HK-2 (cell line): Measurements from ENCODE around the gene CCDC69.
"Not testable (repeated sequence)": the region's sequence is repeated elsewhere in the genome, so short reads cannot be mapped to it uniquely, and the experiment has no call there.

Experiments used
- DNase-seq: peaks from one replicate; pipeline ENCODE4 v3.0.0-alpha.2; 2018; ENCODE audit not compliant: unreplicated experiment

Gene CCDC69, protein sequence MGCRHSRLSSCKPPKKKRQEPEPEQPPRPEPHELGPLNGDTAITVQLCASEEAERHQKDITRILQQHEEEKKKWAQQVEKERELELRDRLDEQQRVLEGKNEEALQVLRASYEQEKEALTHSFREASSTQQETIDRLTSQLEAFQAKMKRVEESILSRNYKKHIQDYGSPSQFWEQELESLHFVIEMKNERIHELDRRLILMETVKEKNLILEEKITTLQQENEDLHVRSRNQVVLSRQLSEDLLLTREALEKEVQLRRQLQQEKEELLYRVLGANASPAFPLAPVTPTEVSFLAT

DNA sequence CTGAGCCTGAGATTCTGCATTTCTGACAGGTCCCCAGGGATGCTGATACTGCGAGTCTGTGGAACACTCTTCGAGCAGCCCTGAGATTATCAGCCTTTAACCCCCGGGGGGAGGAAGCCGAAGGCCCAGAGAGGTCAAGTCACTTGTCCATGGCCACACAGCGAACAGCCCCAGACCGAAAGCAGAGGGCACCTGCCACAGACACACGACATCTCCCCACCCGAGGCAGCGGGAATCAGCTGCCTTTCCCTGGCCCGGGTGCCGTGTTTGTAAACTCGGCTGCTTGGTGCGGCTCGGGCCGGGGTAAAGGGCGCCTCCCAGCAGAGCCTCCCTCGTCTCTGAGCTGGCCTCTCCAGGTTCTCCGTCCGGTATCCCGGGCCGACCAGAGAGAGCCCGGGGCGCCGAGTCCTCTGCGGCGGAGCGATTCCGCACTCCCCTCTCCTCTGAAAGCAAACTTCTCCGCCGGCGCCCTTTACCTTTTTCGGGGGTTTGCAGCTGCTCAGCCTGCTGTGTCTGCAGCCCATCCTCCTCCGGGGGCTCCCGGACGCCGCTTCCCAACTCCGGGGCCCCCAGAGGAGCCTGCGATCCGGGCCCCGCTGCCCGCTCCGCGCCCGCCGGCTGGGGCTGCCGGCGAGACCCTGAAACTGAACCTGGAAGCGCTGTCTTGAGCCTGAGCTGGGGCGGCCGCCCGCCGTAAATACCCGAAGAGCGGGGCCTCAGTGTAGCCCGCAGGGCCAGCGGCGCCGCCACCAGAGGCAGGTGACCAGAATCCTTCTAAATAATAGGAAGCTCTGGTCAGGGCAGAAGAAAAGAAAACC, at the start of gene CCDC69:
TSS of gene CCDC69 (minus strand) at position 646 of the 818 bp plus-strand sequence. CDS start at position 524, 122 bp downstream.
- DNase-seq, result peak; percentile 46

DNA sequence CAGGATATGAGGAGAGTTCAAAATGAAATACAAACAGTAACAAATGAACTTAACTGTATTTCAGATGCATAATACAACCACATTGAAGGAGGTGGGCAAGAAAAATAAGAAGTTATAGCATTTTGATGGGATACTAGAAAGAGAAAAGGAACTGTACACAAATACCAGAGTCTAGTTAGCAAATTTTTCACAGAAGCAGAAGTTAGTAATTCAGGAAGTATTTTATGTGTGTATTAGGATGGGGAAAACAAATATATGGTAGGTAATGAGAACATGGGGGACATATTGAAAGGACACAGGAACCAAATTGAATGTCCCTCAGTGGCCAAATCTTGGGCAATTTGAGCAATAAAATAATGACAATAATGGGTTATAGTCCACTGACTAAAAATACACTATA, 47.4 kb upstream of the CCDC69 start:
- DNase-seq, result no peak

DNA sequence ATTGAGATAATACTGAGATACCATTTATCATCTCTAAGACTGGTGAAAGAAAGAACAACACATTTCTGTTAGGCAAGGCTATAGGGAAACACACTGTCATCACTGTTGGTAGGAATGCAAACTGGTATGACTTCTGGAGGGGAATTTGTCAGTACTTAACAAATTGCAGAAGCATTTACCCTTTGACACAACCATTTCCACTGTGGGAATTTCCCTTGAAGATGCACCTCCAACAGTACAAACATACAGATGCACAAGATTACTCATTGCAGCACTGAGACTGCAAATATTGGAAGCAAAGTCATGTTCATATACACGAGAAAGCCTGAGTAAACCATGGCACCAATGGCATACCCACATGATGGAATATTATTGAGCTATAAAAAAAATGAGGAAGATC, 46.7 kb upstream of the CCDC69 start:
- no peak for DNase-seq

DNA sequence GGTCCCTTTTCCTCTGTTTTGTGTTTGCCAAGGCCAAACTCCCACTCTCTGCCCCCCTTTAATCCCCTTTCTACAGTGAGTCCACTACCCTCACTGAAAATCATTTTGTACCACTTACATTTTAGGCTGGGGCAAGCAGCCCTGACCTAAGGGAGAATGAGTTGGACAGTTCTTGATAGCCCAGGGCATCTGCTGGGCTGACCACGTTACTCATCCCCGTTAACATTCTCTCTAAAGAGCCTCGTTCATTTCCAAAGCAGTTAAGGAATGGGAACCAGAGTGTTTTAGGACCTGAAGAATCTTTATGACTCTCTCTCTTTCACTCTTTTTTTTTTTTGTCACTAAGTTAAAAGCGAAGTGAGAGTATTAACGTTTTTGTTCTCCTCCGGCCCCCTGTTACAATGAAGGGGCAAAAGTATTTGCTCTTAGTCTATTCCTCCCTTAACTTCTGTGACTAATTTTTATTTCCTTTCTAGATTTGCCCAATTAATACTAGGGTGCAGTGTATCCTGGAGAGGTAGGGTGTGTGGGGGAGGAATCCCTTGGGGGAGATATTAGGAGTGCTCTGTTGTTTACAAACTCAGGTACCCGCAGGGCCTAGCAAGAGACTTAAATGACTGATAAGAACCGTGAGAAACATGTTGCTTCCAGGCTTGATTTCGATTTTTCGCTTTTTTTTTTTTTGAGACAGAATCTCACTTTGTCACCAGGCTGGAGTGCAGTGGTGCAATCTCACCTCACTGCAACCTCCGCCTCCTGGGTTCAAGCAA, 43.8 kb upstream of the CCDC69 start:
- DNase-seq, result no peak

DNA sequence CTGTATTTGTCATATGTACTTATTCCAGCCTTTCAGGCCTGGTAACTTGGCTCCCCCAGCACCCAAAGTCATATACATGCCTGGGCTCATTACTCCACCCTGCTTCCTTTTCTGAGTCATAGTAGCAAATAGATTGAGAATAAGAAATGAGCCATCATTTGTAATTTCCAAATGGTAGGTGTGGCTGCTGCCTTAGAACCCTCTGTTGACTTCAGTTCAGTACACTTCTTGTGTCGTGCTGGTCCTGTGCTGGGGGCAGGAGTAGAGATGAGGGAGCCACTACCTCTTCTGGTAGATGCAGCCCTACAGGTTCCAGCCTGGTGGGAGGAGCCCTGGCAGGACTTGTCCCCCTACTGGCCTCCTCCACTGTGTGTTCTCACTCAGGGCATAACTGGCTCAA, 40.2 kb upstream of the CCDC69 start:
- DNase-seq, result no peak

DNA sequence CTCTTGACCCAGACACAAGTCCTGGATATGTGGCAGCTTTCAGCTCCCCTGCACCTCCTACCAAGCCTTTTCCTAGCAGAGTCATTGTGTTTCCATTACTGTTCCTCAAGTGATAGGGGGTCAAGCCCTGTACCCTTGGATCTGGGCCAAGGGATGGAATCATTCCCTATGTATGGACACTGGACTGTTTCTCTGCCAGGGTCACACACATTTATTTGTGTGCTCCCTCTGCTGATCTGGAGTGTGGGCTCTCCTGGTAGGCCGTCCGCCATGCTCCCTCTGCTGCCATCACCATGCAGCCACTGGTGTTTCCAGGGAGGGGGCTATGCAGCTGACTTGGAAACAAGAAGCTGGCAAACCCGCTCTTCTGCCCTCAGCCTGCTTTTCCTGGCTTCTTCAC, 38.6 kb upstream of the CCDC69 start:
- no peak for DNase-seq

DNA sequence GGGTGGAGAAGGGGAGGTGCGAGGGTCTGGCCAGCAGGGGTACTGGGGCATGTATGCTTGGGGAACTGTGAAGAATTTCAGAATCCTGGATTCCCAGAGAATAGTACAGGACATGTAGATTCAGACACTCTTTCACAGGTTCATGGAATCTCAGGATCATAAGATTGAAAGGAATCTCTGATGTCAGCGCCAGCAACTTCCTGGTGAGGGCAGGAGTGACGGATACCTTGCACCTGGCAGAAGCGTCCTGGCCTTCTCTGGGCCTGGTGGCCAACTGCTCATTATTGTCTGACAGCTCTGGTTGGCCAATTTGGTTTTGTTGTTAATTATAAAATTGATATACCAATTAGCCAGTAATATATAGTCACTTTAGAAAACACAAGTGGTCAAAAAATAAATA, 36.0 kb upstream of the CCDC69 start:
- DNase-seq, result no peak

DNA sequence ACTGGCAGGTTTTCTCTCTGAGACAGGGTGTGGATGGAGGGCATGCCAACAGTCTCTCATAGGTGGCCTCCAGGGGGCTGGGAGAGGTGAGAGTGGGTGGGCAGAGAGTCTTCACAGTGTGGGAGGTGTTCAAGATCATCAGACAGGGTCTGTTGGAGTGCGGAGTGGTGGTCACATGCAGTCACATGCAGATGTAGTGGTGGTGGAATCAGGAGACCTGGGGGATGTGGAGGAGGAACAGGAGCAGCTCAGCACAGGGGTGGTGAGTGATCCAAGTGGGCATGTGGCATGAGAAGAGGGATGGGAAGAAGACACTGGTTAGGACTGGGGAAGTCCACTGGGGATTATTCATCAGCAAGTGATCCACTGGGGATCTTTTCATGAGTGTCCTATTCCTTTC, 34.9 kb upstream of the CCDC69 start:
- DNase-seq, result no peak

DNA sequence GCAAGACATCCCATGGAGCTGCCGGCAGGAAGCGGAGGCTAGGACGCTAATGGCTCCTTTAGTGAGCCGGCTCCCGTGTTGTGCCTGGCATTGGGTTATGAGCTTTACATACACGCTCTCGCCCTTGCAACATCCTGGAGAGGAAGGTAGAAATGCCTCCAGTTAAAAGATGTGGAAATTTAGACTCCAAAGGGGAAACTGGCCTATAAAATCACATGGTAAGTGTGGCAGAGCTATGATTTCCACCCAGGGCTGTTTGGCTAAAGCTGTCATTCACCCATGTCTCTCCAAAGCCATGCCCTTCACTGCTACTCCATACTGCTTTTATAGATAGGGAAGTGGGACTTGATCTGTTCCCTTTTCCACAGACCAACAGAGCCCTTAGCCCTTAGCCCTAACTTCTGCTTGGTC, 34.3 kb upstream of the CCDC69 start:
- DNase-seq, result no peak

DNA sequence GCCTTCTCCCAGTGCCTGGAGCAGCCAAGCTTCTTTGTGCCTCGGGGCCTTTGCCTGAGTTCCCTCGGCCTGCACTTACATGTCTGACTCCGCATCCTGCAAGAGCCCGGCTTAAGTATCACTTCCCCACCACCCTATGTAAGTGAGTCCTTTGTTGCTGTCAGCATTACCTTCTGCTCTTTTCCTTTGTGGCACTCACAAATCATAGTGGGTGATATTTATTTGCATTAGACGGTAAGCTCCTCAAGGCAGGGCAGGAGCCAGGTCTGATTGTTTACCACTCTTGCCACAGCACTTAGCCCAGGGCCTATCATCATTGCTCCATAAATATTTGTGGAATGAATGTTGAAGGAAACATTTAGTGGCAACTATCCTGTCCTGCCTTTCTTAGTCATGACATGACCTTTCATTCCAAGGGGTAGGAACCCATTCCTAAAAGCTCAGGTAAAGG, 33.9 kb upstream of the CCDC69 start:
- no peak for DNase-seq

DNA sequence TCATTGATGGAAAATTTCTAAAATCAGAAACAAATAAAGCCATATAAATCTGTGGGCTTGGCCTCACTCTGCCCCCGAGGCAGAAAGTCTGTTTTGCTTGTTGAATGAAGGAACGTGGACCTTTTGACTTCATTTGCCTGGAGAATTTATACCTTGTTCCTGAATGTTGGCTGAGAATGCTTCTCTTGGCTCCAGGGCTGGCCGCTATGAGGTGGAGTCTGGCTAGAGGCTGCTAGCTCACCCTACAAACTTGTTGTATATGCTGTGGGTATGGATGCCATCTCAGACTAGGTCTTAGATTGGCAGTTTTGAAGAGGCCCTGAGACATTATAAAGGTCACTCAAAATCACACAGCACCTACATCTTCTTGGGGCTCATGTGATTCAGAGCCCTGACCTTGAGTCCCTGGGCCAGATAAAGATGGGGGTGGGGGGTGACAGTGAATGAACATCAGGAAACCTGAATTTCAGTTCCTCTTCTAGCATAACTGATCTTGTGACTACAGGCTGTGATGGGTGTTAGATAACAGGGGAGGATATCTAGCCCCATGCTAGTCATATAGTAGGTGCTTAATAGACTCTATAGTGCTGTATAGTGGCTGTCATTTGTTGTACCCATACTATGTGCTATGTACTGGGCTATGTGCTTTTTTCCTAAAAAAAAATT, 31.9 kb upstream of the CCDC69 start:
- no peak for DNase-seq

DNA sequence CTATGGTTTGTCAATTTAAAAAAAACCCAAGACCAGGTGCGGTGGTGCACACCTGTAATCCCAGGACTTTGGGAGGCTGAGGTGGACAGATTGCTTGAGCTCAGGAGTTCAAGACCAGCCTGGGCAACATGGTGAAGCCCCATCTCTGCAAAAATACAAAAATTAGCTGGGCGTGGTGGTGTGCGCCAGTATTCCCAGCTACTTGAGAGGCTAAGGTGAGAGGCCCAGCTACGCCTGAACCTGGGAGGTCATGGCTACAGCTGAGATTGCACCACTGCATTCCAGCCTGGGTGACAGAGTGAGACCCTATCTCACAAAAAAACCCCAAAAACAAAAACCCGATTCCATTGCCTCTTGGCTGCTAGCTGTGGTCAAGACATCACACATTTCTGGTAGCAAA, 31.1 kb upstream of the CCDC69 start:
- DNase-seq, result not testable (repeated sequence)

DNA sequence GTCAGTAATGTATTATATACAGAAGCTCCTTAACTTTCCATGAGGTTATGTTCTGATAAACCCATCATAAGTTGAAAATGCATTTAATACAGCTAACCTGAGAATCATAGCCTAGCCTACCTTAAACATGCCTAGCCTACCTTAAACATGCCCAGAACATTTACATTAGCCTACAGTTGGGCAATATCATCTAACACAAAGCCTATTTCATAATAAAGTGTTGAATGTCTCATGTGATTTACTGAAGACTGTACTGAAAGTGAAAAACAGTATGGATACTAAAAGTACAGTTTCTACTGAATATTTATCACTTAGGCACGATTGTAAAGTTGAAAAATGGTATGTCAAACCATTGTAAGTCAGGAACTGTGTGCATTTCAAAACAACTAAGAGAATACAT, 30.7 kb upstream of the CCDC69 start:
- DNase-seq, result no peak

DNA sequence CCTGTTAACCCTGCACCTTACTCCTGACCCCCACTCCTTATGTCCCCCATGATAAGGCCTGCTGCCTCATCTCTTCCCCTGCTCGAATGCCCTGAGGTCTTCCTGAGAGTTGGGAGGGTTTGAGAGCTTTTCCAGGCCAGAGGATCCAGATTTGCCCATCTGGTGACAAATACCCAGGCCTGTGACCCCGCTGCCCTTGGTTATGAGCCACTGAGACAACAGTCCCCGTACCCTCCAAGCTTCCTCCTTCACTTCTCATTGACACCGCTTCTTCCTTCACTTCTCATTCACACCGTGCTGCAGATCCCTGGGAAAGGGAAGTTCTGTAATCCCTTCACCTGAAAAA, 29.7 kb upstream of the CCDC69 start:
- no peak for DNase-seq

DNA sequence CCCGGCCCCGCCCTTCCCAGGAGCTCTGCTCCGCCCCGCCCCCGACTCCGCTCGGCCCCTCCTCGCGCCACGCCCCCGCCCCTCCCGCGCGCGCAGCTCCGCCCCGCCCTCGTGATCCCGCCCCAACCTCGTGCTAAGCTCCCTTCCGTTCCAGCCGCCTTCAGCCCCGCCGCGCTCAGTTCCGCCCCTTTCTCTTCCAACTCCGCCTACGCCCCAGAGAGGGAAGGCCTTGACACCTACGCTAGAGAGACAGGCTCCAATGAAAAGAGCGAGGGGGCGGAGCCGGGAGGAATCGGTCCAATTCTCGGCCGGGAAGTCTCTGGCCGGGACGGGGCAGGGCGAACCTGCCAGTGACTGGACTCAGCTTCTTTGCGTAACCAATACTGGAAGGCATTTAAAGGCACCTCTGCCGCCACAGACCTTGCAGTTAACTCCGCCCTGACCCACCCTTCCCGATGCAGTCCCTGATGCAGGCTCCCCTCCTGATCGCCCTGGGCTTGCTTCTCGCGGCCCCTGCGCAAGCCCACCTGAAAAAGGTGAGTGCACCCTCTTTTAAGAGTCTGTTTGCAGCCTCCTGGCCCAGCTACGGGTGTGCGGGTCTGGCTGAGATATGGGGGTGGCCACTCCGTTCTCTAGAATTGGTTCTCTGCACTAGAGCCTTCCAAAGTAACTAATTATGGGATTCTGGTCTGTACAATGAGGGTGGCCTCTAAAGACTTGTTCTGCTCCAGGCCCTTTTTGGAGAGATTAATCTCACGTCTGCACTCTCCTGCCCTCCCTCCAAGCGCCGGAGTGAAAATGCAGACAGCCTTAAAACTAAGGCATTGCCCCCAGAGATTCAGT, 29.1 kb upstream of the CCDC69 start, which contains the start of gene GM2A:
TSS of gene GM2A (plus strand) at position 424 of the 843 bp plus-strand sequence. CDS start at position 456, 32 bp downstream.
- DNase-seq, result peak; percentile 96

DNA sequence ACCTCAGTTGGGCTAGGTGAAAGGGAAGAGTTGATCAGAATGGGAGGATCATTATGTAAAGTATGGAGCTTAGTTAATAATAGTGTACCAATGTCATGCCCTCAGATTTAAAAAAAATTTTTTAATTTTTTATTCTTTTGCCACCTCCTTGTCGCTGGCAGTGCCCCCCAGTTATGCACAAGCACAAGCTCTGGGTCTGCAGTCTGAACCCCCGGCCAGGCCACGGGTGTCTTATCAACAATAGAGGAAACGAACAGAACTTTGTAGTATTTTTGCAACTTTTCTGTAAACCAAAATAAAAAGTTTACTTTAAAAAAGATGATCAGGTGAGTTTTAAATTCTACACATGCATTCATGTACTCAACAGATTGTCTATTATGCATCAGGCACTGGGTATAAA, 27.7 kb upstream of the CCDC69 start:
- no peak for DNase-seq

DNA sequence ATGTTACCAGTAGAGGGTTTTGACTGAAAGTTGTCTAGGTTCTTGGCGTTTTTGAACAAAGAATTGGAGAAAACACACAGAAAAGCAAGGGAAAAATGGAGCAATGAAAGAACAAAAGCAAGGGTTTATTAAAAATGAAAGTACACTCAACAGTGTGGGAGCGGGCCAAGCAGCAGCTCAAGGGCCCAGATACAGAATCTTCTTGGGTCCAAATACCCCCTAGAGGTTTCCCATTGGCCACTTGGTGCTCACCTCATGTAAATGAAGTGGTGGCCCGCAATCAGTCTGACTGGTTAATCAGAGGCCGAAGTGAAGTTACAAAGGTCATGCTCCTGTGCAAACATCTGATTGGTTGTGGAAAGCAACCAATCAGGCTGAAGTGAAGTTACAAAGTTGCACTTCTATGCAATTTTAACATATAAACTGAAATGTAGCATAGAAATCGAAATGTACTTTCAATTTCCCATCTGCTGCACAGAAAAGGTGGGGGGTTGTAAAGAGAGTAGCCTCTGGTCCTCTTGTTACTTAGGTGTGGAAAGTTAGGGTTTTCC, 27.2 kb upstream of the CCDC69 start:
- DNase-seq, result no peak

DNA sequence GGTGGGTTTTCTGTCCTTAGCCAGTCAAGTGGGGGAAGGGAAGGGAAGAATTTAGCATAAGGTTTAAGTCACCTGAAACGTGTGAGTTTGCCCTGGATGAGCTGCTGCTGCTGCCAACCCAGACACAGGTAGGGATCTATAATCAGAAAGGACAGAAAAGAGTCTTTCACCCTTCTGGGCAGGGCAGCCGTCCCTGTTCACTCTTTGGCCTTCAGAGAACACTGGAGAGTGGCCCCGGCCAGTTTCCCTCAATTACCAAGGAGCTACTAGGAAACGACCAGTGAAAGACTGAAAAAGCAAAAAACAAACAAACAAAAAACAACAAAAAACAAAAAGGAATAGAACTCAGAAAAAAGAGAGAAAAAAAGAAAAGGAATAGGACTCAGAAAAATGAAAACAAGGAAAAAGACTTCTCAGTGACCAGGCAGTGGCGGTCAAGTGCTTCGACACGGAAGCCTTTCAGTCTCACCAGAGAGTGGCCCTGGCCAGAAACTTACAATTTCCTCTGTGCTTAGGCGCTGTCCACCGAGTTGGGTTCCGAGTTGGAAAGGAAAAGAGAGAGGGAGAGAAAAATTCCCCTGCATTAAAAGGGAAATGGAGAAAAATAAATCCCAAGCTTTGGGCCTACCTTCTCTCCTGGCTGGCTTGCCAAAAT, 26.6 kb upstream of the CCDC69 start:
- no peak for DNase-seq

DNA sequence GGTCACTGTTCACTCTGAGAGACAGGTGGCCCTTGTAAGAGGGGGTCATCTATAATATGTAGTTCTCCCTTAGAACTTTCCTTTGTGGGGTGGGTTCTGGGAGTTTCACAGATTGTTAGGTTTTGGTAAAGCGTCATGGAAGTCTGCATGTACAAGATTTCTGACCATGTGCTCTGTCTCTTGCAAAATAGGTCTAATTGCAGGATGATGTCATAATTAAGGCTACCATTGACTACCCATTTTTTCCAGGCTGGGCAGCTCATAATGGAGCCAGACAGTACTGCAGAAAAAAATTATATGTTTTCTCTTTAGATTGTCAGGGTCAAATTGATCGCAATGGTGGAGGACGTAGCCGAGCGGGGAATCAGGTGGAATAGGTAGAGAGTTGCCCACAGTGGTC, 25.4 kb upstream of the CCDC69 start:
- DNase-seq, result no peak

DNA sequence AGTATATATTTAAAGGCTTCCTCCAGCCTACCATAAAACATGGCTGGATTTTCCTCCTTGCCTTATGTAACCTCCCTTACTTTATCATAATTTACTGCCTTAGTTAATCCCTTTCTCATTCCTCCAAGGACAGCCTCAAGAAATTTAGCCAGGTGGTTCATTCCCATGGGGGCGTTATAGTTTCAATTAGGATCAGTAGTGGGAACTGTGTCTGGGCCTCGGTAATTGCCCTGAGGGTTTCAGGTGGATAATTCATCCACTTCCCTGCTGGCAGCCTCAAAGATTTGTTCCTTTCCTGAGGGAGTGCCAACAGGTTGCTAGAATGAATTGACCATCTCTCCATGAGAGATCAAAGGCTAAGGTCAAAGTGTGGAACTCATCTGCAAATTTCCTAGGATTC, 24.8 kb upstream of the CCDC69 start:
- DNase-seq, result no peak
